BE2C (cell line): ENCODE results near the gene CLTA.

Source experiments
- DNase-seq: peaks from one replicate; pipeline ENCODE4 v3.0.0-alpha.2; 2020
- H3K27me3 ChIP-seq: fragments of 250-450 bp; sonication (Bioruptor Pico); 2 replicates; pipeline ENCODE4 v1.5.1; 2020; ENCODE audit warnings: mild to moderate bottlenecking
- H3K36me3 ChIP-seq: fragments of 250-450 bp; sonication (Bioruptor Pico); 2 replicates; pipeline ENCODE4 v1.5.1; 2020; ENCODE audit warnings: mild to moderate bottlenecking
- H3K4me1 ChIP-seq: fragments of 250-450 bp; sonication (Bioruptor Pico); 2 replicates; pipeline ENCODE4 v1.5.1; 2020
- H3K4me3 ChIP-seq: 2 replicates; pipeline ENCODE4 v1.5.1; 2011; ENCODE audit warnings: low read depth, low read length
- H3K9me3 ChIP-seq: fragments of 250-450 bp; sonication (Bioruptor Pico); 2 replicates; pipeline ENCODE4 v1.5.1; 2020
- CTCF ChIP-seq: IDR thresholded peaks from 2 replicates; pipeline ENCODE4 v1.5.1; 2012; ENCODE audit warnings: mild to moderate bottlenecking, low read depth, low read length

Gene CLTA

GRCh38 chr9:36249189-36249588 is 58.5 kb downstream of the CLTA start:
- no peak overlapping the region for H3K4me3 ChIP-seq
- no peaks in the 10 kb centered on the region for H3K4me1 ChIP-seq
- peaks cover 6% of the 10 kb centered on the region; the same call in 1 of the 2 replicates for H3K36me3 ChIP-seq
- TF ChIP-seq CTCF = no peak
- no peaks in the 10 kb centered on the region for H3K27me3 ChIP-seq
- H3K9me3 ChIP-seq = no peaks in the 10 kb centered on the region
- DNase-seq = no peak

GRCh38 chr9:36250079-36250478 is 59.4 kb downstream of the CLTA start:
- H3K27me3 ChIP-seq = no peaks in the 10 kb centered on the region
- H3K4me1 ChIP-seq = no peaks in the 10 kb centered on the region
- H3K36me3 ChIP-seq = peaks cover 6% of the 10 kb centered on the region; the same call in 1 of the 2 replicates
- H3K9me3 ChIP-seq = no peaks in the 10 kb centered on the region
- no peak for TF ChIP-seq CTCF
- H3K4me3 ChIP-seq = no peak overlapping the region
- no peak for DNase-seq

- H3K4me3 ChIP-seq = no peak overlapping the region
- H3K36me3 ChIP-seq = no peaks in the 10 kb centered on the region; the same call in 1 of the 2 replicates
- TF ChIP-seq CTCF = no peak
- no peaks in the 10 kb centered on the region for H3K27me3 ChIP-seq
- DNase-seq = no peak
- H3K9me3 ChIP-seq = no peaks in the 10 kb centered on the region
- H3K4me1 ChIP-seq = no peaks in the 10 kb centered on the region
These were observed 60.7 kb downstream of the CLTA start for GRCh38 chr9:36251428-36251827.

- peak; percentile 98 for DNase-seq
- no peaks in the 10 kb centered on the region for H3K27me3 ChIP-seq
- no peaks in the 10 kb centered on the region for H3K36me3 ChIP-seq
- H3K4me1 ChIP-seq = no peaks in the 10 kb centered on the region
- TF ChIP-seq CTCF = no peak
- H3K4me3 ChIP-seq = peak within 1 kb of the TSS; percentile 83
- H3K9me3 ChIP-seq = no peaks in the 10 kb centered on the region
These were observed 67.7 kb downstream of the CLTA start, which contains the start of gene GNE for GRCh38 chr9:36258208-36258995. GNE (minus strand) TSS chr9:36258448; CDS start chr9:36249355, 9,093 bp downstream.

- Histone ChIP-seq H3K36me3 (no peaks in the 10 kb centered on the region), H3K27me3 (no peaks in the 10 kb centered on the region), H3K9me3 (no peaks in the 10 kb centered on the region), H3K4me1 (no peaks in the 10 kb centered on the region), H3K4me3 (peak overlapping the region; percentile 83)
- TF ChIP-seq CTCF = no peak
- no peak for DNase-seq
These were observed 68.3 kb downstream of the CLTA start for GRCh38 chr9:36258996-36259533.
